Panc1 (cell line): ENCODE results near the gene BLM. TPM values are rescaled to one million over a fixed set of nuclear protein-coding genes. Genes with fewer than 3 reads are reported as not detected.
"Not testable (repeated sequence)": the region's sequence is repeated elsewhere in the genome, so short reads cannot be mapped to it uniquely, and the experiment has no call there.

ENCODE experiments used
- ATAC-seq: fragments of 200-7000 bp; cut with Tn5 transposase; 2 replicates; pipeline ENCODE4 v1.9.1; 2020; ENCODE audit warnings: mild to moderate bottlenecking, moderate library complexity
- BruUV-seq: library from RNA; stranded (reverse); fragments of 400-500 nt; replicated peaks from 2 replicates; lab custom pipeline; 2021; lab: Mats Ljungman, UMichigan
- CTCF ChIA-PET: fragments of 300-600 bp; sonication (Branson Sonifier 250); formaldehyde crosslinking; loops from one replicate; lab custom pipeline; 2022; ENCODE audit warnings: antibody characterized with exemption; lab: Charles Lee
- POLR2A ChIA-PET: fragments of 300-600 bp; sonication (Branson Sonifier 250); formaldehyde crosslinking; loops from one replicate; lab custom pipeline; 2022; ENCODE audit warnings: antibody characterized with exemption; lab: Charles Lee
- DNase-seq: peaks from one replicate; pipeline ENCODE4 v3.0.0-alpha.2; 2010; ENCODE audit warnings: low read depth, low spot score
- H3K27ac ChIP-seq: 2 replicates; pipeline ENCODE4 v1.5.1; 2011; ENCODE audit warnings: mild to moderate bottlenecking, low read length, inconsistent platforms
- H3K27me3 ChIP-seq: fragments of 200-500 bp; sonication (Bioruptor generic); 2 replicates; pipeline ENCODE4 v1.6.0; 2014; ENCODE audit warnings: low read length, inconsistent platforms; ENCODE audit not compliant: control insufficient read depth, insufficient read depth
- H3K36me3 ChIP-seq: fragments of 200-500 bp; sonication (Bioruptor generic); 2 replicates; pipeline ENCODE4 v1.5.1; 2014; ENCODE audit warnings: inconsistent platforms, mild to moderate bottlenecking, low read length, moderate library complexity; ENCODE audit not compliant: control insufficient read depth, insufficient read depth
- H3K4me1 ChIP-seq: 2 replicates; pipeline ENCODE4 v1.5.1; 2011; ENCODE audit warnings: inconsistent platforms, mild to moderate bottlenecking, low read length, moderate library complexity; ENCODE audit not compliant: control insufficient read depth, insufficient read depth
- H3K4me3 ChIP-seq, 2 experiments: 2 replicates each; pipeline ENCODE4 v1.5.1; 2011 to 2012; ENCODE audit warnings: low read depth in 2 of 2, low read length in 2 of 2, mild to moderate bottlenecking in 2 of 2, inconsistent platforms in 1 of 2, moderate library complexity in 1 of 2
- H3K9me3 ChIP-seq: fragments of 200-500 bp; sonication (Bioruptor generic); 2 replicates; pipeline ENCODE4 v1.5.1; 2014; ENCODE audit warnings: low read depth, mild to moderate bottlenecking, inconsistent platforms, low read length, moderate library complexity; ENCODE audit not compliant: control insufficient read depth, insufficient read depth
- CTCF ChIP-seq: fragments of 450-650 bp; IDR thresholded peaks from 2 replicates; pipeline ENCODE4 v1.5.1; 2017; ENCODE audit warnings: mild to moderate bottlenecking
- POLR2AphosphoS5 ChIP-seq: IDR thresholded peaks from 2 replicates; pipeline ENCODE4 v1.6.1; 2012; ENCODE audit warnings: mild to moderate bottlenecking, low read depth, low read length, moderate library complexity
- REST ChIP-seq, 2 experiments: IDR thresholded peaks; 2 replicates each; pipeline ENCODE4 v1.6.1; 2011 to 2012; ENCODE audit warnings: low read depth in 2 of 2, control low read depth in 1 of 2, low read length in 1 of 2, mild to moderate bottlenecking in 1 of 2, moderate library complexity in 1 of 2; ENCODE audit not compliant: insufficient read depth in 1 of 2
- SIN3A ChIP-seq: IDR thresholded peaks from 2 replicates; pipeline ENCODE4 v1.6.1; 2012; ENCODE audit warnings: low read depth, mild to moderate bottlenecking, low read length, moderate library complexity, borderline replicate concordance; ENCODE audit not compliant: insufficient read depth
- TCF7L2 ChIP-seq: IDR thresholded peaks from 2 replicates; pipeline ENCODE4 v1.6.1; 2011; ENCODE audit warnings: mild to moderate bottlenecking, low read depth, low read length, inconsistent platforms
- in situ Hi-C: cut with HindIII; loops from 2 replicates; pipeline ENCODE4 v1.10.0; 2016; ENCODE audit warnings: low sequenced_read_pairs, low pct_unique_long_range_greater_than_20kb
- intact Hi-C: fragments of 100-400 bp; cut with micrococcal nuclease; formaldehyde crosslinking; loops from one replicate; pipeline ENCODE4 v1.10.0; 2022; ENCODE audit not compliant: unreplicated experiment
- total RNA-seq: library from RNA; stranded (reverse); gene quantifications from one replicate; pipeline ENCODE4 v1.2.1, GENCODE V29; 2021; ENCODE audit not compliant: unreplicated experiment

BLM gene
- total RNA-seq, 1 experiment from 2014 or later, result 23.9 TPM

- in situ Hi-C loops (no loop called here), intact Hi-C loops (no loop called here)
- no TSS peak for BruUV-seq
- Histone ChIP-seq H3K36me3 (no peaks in the 10 kb centered on the region), H3K27me3 (no peaks in the 10 kb centered on the region), H3K27ac (no peak overlapping the region), H3K4me1 (no peaks in the 10 kb centered on the region), H3K4me3 (no peak overlapping the region), H3K9me3 (no peaks in the 10 kb centered on the region; the same call in 1 of the 2 replicates)
- CTCF ChIA-PET, result no interaction called here
- ATAC-seq (no peak), DNase-seq (no peak)
- POLR2A ChIA-PET, result no interaction called here
- no peak for TF ChIP-seq POLR2AphosphoS5
- TF ChIP-seq REST (IDR thresholded peaks at IDR 0.05; ENCODE audit: insufficient read depth in 1 of 2, low read depth in 2 of 2, low read length in 1 of 2), result no peak
- TF ChIP-seq SIN3A, result no peak
- no peak for TF ChIP-seq TCF7L2
- no peak for TF ChIP-seq CTCF
Observed at GRCh38 chr15:90686435-90687218, 30.5 kb upstream of the BLM start.

GRCh38 chr15:90689326-90689961 lies 27.7 kb upstream of the BLM start:
- DNase-seq, H3K4me1 ChIP-seq, intact Hi-C loops, H3K27ac ChIP-seq, CTCF ChIA-PET, H3K4me3 ChIP-seq, H3K36me3 ChIP-seq, in situ Hi-C loops, ATAC-seq, BruUV-seq, H3K9me3 ChIP-seq, H3K27me3 ChIP-seq: not testable (repeated sequence)
- POLR2A ChIA-PET, result interaction anchor here (0.7 kb wide), 1 partner anchor 319 kb away, joined by 6 read pairs; no protein-coding TSS in a partner anchor

- POLR2A ChIA-PET, result no interaction called here
- in situ Hi-C loops (no loop called here), intact Hi-C loops (loop anchor here (2.0 to 10.0 kb wide), 2 partner anchors 42 to 366 kb away; no protein-coding TSS in a partner anchor)
- CTCF ChIA-PET, result no interaction called here
- H3K4me3 ChIP-seq, result no peak overlapping the region
- no peak overlapping the region for H3K27ac ChIP-seq
- no peaks in the 10 kb centered on the region; the same call in 1 of the 2 replicates for H3K9me3 ChIP-seq
- no peaks in the 10 kb centered on the region for H3K27me3 ChIP-seq
- BruUV-seq, result no TSS peak
- H3K4me1 ChIP-seq, result no peaks in the 10 kb centered on the region
- ATAC-seq (no peak), DNase-seq (no peak)
- no peak for TF ChIP-seq POLR2AphosphoS5
- TF ChIP-seq CTCF, result no peak
- no peak for TF ChIP-seq REST (IDR thresholded peaks at IDR 0.05; ENCODE audit: insufficient read depth in 1 of 2, low read depth in 2 of 2, low read length in 1 of 2)
- no peak for TF ChIP-seq SIN3A
- TF ChIP-seq TCF7L2, result no peak
- H3K36me3 ChIP-seq, result no peaks in the 10 kb centered on the region
Observed at GRCh38 chr15:90690585-90690984, 26.6 kb upstream of the BLM start.
